GM18873 (cell line): ENCODE results near the gene SLC1A4.

Experiments used
- ATAC-seq: cut with Tn5 transposase; IDR thresholded peaks from one replicate; pipeline ENCODE4 v1.9.1; 2021; ENCODE audit warnings: mild to moderate bottlenecking, moderate library complexity, moderate number of reproducible peaks; ENCODE audit not compliant: unreplicated experiment, low FRiP score

The SLC1A4 gene

GRCh38 chr2:65045651-65046050 is 56.5 kb downstream of the SLC1A4 start:
- ATAC-seq: no peak

GRCh38 chr2:65046633-65047407 is 57.6 kb downstream of the SLC1A4 start:
- ATAC-seq: no peak

- ATAC-seq: no peak
Measured at GRCh38 chr2:65049010-65049639, 59.9 kb downstream of the SLC1A4 start.

GRCh38 chr2:65050931-65051330 is 61.7 kb downstream of the SLC1A4 start:
- ATAC-seq: no peak

- peak; percentile 51 for ATAC-seq
Measured at GRCh38 chr2:65053199-65053598, 64.0 kb downstream of the SLC1A4 start.

- ATAC-seq: no peak
Measured at GRCh38 chr2:65054749-65055421, 65.7 kb downstream of the SLC1A4 start.

GRCh38 chr2:65055422-65056214 is 66.4 kb downstream of the SLC1A4 start:
- peak; percentile 22 for ATAC-seq

GRCh38 chr2:65056215-65057053 is 67.2 kb downstream of the SLC1A4 start, which contains the start of gene CEP68:
CEP68 (plus strand) TSS chr2:65056416; CDS start chr2:65069445, 13,029 bp downstream.
- peak; percentile 84 for ATAC-seq

- no peak for ATAC-seq
Measured at GRCh38 chr2:65057054-65057375, 67.8 kb downstream of the SLC1A4 start.

GRCh38 chr2:65057391-65058052 is 68.3 kb downstream of the SLC1A4 start:
- ATAC-seq: no peak

GRCh38 chr2:65059071-65059470 is 69.9 kb downstream of the SLC1A4 start:
- no peak for ATAC-seq

- ATAC-seq: no peak
Measured at GRCh38 chr2:65061146-65061909, 72.1 kb downstream of the SLC1A4 start.

GRCh38 chr2:65061910-65062339 is 72.7 kb downstream of the SLC1A4 start:
- no peak for ATAC-seq

GRCh38 chr2:65062843-65063825 is 73.9 kb downstream of the SLC1A4 start:
- ATAC-seq: no peak

GRCh38 chr2:65064728-65065552 is 75.7 kb downstream of the SLC1A4 start:
- peak; percentile 78 for ATAC-seq

- no peak for ATAC-seq
Measured at GRCh38 chr2:65067806-65068553, 78.8 kb downstream of the SLC1A4 start.
